Progenitor cell of endocrine pancreas (in vitro differentiated cells): ENCODE data around the gene CEP57L1. TPM values are rescaled to one million over a fixed set of nuclear protein-coding genes. Genes with fewer than 3 reads are reported as not detected.
A peak's percentile ranks its signal among the peaks of the same experiment; 100 is the strongest.

Source experiments
- DNase-seq: peaks from one replicate; pipeline ENCODE4 v3.0.0; 2021; ENCODE audit warnings: low spot score; ENCODE audit not compliant: unreplicated experiment
- H3K27ac Mint-ChIP-seq: 2 replicates; pipeline ENCODE4 v1.8.0; 2021; ENCODE audit warnings: mild to moderate bottlenecking, moderate library complexity, mixed read lengths
- H3K27me3 Mint-ChIP-seq: 2 replicates; pipeline ENCODE4 v1.8.0; 2021; ENCODE audit warnings: mixed read lengths
- H3K36me3 Mint-ChIP-seq: 2 replicates; pipeline ENCODE4 v1.8.0; 2022; ENCODE audit warnings: mixed read lengths; ENCODE audit not compliant: insufficient read depth
- H3K4me1 Mint-ChIP-seq: 2 replicates; pipeline ENCODE4 v1.8.0; 2021; ENCODE audit warnings: low read depth, mixed read lengths
- H3K4me3 Mint-ChIP-seq: 2 replicates; pipeline ENCODE4 v1.8.0; 2021; ENCODE audit warnings: low read depth, mild to moderate bottlenecking, moderate library complexity, mixed read lengths
- H3K9me3 Mint-ChIP-seq: 2 replicates; pipeline ENCODE4 v1.8.0; 2021; ENCODE audit warnings: low read depth, mixed read lengths
- long read RNA-seq: library from polyadenylated mRNA; unstranded; transcript quantifications from one replicate; pipeline ENCODE4 v2.0.0, GENCODE V29; 2020
- total RNA-seq: library from RNA; stranded (reverse); gene quantifications from 2 replicates; pipeline ENCODE4 v1.2.1, GENCODE V29; 2021
- TF ChIP-seq, protein P1 (sequence below): fragments of 200-600 bp; sonication (generic); IDR thresholded peaks from one replicate; pipeline ENCODE4 v1.5.0; 2021; ENCODE audit warnings: antibody characterized with exemption, mild to moderate bottlenecking; ENCODE audit not compliant: unreplicated experiment

CEP57L1 gene
- total RNA-seq, result 11.4 and 12.3 TPM in 2 replicates
- long read RNA-seq, partial matches to known transcripts, result 3 of 13 reads
- long read RNA-seq, other reads (novel, unspliced or antisense), result 7 of 13 reads

DNA sequence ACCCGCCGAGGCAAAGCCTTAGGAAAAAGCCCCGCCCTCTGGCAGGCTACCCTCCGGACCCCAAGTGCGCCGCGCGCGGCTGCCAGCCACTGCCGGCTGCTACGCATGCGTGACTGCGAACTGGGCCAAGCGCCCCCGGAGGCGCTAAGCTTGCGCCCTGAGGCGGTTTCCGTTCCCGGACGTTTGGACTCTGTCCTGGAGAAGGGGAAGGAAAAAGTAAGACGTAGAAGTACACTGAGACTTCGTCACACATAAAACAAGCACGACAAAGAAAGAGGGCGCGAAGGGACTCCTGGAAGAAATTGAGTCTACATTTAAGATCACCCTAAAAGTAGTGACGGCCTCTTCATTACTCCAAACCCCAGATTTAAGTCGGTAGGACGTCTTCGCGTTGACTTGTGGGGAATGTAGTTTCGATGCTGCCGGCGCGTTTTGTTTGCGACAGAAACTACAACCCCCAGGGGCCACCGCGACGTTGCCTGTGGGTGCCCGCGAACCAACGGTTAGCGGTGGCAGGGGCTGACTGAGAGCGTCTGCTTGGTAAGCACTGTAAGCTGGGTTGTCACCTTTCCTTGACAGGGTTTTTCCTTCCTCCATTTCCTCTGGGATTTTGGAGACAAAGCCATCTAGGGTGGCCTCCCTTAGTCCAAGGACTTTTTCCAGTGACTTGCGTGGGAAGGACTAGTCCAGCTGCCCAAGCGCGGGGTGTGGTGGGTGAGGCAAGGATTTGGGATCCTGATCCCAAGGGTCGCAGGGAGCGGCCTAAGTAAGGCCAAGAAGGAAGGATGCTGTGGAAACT lies at the start of gene CEP57L1:
CEP57L1 (plus strand) TSS at position 472 of the 799 bp plus-strand sequence. CDS start 49,715 bp downstream, outside the sequence.
- H3K4me1 Mint-ChIP-seq, result peaks cover 31% of the 10 kb centered on the region
- H3K4me3 Mint-ChIP-seq, result peak within 1 kb of the TSS; percentile 95
- peak within 1 kb of the TSS; percentile 100 for H3K27ac Mint-ChIP-seq
- peak; percentile 96 for DNase-seq
- H3K27me3 Mint-ChIP-seq, result no peaks in the 10 kb centered on the region
- H3K9me3 Mint-ChIP-seq, result no peaks in the 10 kb centered on the region
- TF ChIP-seq, protein P1, sequence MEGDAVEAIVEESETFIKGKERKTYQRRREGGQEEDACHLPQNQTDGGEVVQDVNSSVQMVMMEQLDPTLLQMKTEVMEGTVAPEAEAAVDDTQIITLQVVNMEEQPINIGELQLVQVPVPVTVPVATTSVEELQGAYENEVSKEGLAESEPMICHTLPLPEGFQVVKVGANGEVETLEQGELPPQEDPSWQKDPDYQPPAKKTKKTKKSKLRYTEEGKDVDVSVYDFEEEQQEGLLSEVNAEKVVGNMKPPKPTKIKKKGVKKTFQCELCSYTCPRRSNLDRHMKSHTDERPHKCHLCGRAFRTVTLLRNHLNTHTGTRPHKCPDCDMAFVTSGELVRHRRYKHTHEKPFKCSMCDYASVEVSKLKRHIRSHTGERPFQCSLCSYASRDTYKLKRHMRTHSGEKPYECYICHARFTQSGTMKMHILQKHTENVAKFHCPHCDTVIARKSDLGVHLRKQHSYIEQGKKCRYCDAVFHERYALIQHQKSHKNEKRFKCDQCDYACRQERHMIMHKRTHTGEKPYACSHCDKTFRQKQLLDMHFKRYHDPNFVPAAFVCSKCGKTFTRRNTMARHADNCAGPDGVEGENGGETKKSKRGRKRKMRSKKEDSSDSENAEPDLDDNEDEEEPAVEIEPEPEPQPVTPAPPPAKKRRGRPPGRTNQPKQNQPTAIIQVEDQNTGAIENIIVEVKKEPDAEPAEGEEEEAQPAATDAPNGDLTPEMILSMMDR, result peak; percentile 15
- peaks cover 4% of the 10 kb centered on the region for H3K36me3 Mint-ChIP-seq

DNA sequence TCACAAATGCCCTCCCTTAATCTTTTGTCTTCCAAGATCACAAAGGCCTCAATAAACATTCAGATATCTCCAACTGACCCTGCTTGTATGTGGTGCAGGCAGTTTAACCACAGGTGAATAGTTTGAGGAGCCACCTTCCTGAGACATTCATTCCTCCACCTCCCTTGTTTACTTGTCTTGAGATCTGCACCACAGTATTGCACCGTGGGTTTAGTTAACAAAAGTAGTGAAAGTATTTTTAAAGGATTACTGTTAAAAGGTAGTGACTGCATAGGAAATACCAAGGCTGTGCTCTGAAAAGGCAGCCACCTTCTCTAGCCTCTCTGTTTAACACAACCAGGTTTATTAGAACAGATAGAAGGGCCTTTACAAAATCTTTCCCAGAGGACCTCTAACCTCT lies 47.1 kb upstream of the CEP57L1 start:
- peaks cover 11% of the 10 kb centered on the region for H3K4me1 Mint-ChIP-seq
- peaks cover 19% of the 10 kb centered on the region for H3K36me3 Mint-ChIP-seq
- no peaks in the 10 kb centered on the region for H3K27me3 Mint-ChIP-seq
- no peak overlapping the region for H3K4me3 Mint-ChIP-seq
- TF ChIP-seq, protein P1, result no peak
- DNase-seq, result no peak
- H3K27ac Mint-ChIP-seq, result peak overlapping the region; percentile 94
- H3K9me3 Mint-ChIP-seq, result peaks cover 21% of the 10 kb centered on the region

DNA sequence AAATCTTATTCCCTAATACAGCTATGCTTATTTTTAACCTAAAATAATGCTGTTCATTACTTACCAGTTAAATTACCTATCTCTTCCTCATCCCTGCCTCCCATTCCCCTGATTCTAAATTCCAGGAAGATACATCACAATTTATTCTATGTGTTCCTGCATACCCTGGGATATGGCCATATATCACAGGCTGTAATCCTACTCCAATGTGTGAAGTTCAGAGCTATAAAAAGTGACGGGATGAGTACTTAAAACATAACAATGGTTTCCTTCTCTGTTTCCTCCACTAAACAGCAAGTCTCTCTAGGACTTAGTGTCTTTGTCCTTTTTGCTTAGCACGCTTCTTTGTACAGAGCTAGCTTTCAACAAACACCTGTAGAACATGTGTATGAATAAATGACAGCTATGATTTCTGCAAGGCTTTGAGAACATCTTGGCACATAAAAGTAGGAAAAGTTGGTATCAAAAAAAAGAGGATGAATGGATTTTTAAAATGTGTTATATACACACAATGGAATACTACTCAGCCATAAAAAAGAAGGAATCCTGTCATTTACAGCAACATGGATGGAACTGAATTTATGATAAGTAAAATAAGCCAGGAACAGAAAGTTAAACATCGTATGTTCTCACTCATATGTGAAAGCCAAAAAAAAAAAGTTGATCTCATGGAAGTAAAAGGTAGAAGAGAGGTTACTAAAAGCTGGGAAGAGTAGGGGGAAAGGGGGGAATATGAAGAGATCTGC lies 46.5 kb upstream of the CEP57L1 start:
- DNase-seq, result no peak
- Mint-ChIP-seq H3K9me3 (peaks cover 15% of the 10 kb centered on the region), H3K27me3 (no peaks in the 10 kb centered on the region), H3K4me1 (peaks cover 13% of the 10 kb centered on the region), H3K4me3 (no peak overlapping the region), H3K36me3 (peaks cover 18% of the 10 kb centered on the region), H3K27ac (no peak overlapping the region)
- TF ChIP-seq, protein P1, result no peak

DNA sequence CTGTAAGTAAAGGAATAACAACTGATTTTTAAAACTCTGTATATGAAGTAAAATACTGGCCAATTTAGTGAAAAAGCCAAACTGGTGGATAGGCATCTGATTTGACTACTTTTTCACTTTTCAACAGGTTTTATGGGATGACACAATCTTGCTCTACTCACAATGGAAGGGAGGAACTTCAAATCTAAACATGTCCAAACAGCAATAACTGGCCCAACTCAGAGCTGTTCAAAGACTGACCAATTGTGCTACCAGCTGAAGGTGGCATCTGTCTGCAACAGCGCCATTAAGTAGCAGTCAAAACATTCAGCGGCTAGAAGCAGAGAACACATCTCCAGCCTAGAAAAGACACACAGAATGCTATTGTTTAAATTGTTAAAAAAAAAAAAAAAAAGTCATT lies 45.3 kb upstream of the CEP57L1 start:
- TF ChIP-seq, protein P1, result no peak
- no peak for DNase-seq
- no peaks in the 10 kb centered on the region for H3K27me3 Mint-ChIP-seq
- no peak overlapping the region for H3K4me3 Mint-ChIP-seq
- peaks cover 15% of the 10 kb centered on the region for H3K36me3 Mint-ChIP-seq
- H3K4me1 Mint-ChIP-seq, result peaks cover 13% of the 10 kb centered on the region
- H3K27ac Mint-ChIP-seq, result no peak overlapping the region
- peaks cover 14% of the 10 kb centered on the region for H3K9me3 Mint-ChIP-seq

DNA sequence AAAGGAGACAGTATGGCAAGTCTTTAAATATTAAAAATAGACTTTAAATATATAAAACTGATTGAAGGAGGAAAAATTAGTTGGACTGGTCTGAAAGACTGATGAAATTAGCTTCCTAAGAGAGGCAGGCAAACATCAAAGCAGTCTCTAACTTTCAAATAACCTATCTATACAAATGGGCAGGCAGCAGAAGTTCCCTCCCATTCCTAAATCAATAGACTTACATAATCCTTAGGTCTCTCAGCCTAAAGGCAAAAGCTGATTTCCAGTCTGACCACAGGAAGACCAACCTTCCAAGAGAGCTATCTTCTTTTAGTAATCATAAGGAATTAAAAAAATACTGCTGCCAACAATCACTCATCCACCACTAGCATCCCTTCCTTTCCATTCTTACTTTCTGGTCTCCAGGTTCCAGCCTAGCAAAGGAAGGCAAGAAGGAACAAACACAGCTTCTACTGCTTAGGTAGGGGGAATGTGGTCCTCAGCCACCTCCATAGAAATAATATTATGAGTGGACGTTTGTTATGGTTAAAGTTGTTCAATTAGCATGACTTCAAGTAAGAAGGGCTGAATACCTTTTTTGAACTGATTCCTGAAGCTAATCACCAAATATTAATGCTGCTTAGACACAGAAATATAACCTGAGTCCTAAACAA lies 44.7 kb upstream of the CEP57L1 start:
- H3K4me3 Mint-ChIP-seq, result no peak overlapping the region
- DNase-seq, result no peak
- no peaks in the 10 kb centered on the region for H3K27me3 Mint-ChIP-seq
- peaks cover 10% of the 10 kb centered on the region for H3K36me3 Mint-ChIP-seq
- H3K4me1 Mint-ChIP-seq, result peaks cover 13% of the 10 kb centered on the region
- TF ChIP-seq, protein P1, result no peak
- H3K27ac Mint-ChIP-seq, result no peak overlapping the region
- peaks cover 8% of the 10 kb centered on the region for H3K9me3 Mint-ChIP-seq
